GM19238 (cell line): ENCODE measurements around the gene ALDH3B2.
"Not testable (repeated sequence)": the region's sequence is repeated elsewhere in the genome, so short reads cannot be mapped to it uniquely, and the experiment has no call there.

ENCODE experiments used
- DNase-seq: peaks from one replicate; pipeline ENCODE4 v3.0.0; 2011; ENCODE audit warnings: low spot score; ENCODE audit not compliant: insufficient read length

The ALDH3B2 gene

DNA sequence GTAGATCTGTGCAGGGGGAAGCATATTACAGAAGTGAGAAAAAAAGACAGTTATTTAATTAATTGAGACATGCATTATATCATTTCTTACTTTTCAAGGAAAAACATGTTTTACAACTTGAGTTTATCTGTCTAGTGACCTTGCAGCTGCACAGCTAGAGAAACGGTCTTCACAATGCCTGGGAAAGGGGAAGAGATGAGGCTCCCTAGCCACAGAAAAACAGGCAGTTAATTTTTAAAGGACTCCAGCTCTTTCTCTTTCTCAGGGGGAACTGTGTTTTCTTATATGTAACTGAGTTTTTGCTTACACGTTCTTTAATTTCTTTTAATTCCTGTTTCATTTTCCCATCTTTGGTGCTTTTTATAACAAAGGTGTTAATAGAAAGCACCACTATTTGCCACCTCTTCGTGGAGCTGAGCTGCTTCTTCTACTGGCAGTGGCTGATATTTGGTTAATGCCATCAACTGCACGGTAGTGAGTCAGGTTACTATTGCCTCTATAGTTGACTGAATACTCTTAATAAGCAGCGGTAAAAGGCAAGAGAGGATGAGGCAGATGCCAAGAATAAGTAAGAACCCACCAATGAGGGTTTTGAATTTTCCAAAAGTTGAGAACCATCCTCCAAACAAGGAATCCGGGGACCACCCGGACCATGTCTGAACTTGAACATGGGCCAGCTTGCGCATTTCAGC is 11.4 kb upstream of the ALDH3B2 start:
- not testable (repeated sequence) for DNase-seq

DNA sequence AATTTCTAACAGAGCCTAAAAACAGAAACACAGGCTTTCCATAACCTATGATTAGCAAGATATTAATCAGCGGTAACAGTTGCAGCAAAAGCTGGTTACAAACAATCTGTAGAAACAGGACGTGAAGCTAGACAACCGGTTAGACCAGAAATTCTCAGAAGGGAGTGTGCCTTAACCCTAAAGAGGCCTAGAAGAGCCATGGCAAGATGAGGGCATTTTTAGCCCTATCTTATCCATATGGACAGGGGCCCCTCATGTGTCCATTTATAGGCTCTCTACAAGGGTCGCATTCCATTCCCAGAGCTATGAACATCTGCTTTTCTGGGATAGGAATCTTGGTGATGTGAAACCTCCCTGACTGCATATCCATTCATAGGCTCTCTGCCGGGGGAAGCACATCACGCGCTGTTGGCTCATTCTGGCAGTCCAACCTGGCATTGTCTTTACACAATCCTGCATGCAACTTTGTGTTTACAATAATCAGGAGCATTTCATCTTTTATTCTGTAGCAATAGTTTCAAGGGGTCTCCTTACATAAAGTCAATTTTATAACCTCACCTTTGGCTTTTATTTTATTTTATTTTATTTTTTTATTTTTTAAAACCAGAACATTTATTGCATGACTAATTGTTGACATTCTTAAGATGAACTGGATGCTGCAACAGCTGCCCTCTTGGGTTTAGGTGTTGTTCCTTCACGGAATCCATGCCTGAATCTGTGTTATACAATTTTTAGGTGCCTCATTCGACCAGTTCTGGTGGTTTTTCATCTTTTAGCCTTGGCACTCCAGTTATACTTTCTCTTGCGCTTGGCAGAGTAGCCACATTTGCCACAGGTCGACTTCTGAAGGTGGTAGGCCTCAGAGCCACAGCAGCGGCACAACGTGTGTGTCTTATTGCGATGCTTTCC is 8.0 kb upstream of the ALDH3B2 start:
- not testable (repeated sequence) for DNase-seq

GRCh38 chr11:67680696-67681470 is 6.5 kb upstream of the ALDH3B2 start:
- no peak for DNase-seq

DNA sequence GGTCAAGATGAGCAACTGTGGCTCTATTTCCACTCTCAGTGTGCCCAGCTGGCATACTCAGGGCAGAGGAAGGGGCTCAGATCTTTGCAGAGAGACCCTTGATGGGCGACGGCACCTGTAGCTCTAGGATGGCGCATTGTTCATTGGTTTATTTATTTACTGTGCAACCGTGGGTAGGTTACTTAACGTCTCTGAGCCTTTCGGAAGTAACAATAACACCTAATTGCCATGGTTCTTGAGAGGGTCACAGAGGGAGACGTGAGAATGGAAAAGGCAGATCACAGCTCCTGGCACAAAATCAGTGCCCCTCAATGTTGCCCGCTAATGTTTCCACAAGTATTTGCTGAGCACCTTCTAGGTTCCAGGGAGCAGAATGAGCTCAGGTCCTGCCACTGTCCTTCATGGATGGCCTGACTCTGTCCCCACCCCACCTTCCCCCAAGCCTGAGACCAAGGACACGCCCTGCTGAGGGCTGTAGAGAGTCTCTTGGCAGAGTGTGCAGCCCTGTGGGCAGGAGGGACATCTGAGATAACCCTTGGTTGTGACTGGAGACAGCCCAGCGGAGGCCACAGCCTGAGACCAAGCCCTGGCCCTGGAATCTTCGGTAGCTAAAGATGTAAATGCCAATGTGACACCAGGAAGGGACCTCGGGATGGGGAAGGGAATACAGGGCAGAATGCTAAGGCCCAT is 780 bp upstream of the ALDH3B2 start:
- DNase-seq: no peak

GRCh38 chr11:67673902-67674301 is 521 bp downstream of the ALDH3B2 start:
- no peak for DNase-seq

DNA sequence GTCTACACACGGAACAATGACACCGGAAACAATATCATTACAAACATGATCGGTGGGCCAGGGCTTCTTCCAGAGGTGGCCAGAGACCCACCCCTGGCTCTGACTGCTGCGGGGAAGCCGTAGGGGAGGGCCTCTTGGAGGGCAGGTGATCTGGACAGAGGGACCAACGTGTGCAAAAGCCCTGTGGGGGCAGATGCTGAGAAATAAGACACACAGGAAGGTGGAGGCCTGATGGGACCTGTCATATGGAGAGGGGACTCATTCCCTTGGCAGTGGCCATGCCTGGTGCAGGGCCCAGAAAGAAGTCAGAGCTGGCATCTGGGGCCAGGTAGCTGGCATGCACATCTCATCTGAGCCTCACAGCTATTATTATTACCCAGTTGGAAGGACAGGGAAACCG is 1.1 kb downstream of the ALDH3B2 start:
- DNase-seq: no peak

DNA sequence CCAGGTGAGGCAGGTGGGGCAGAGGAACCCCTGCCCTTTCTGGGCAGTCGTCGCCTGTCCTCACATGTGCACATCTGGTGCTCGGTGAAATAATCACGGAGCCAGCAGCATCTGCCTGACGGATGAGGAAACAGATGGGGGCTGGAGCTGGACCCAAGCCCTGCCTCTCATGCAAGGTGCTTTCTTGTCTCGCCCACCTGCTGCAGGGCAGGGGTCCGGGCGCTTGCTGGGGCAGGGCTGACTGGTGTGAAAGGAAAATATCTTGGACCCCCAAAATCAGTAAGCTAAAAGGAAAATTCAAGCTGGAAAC is 3.3 kb downstream of the ALDH3B2 start:
- no peak for DNase-seq

- no peak for DNase-seq
Measured at GRCh38 chr11:67670316-67671210, 3.9 kb downstream of the ALDH3B2 start.

- no peak for DNase-seq
Measured at GRCh38 chr11:67668192-67668551, 6.3 kb downstream of the ALDH3B2 start.

- no peak for DNase-seq
Measured at GRCh38 chr11:67667490-67668191, 6.8 kb downstream of the ALDH3B2 start.

- DNase-seq: no peak
Measured at GRCh38 chr11:67666676-67667489, 7.5 kb downstream of the ALDH3B2 start.

GRCh38 chr11:67666303-67666645 is 8.1 kb downstream of the ALDH3B2 start:
- no peak for DNase-seq

- DNase-seq: no peak
Measured at GRCh38 chr11:67665541-67666302, 8.7 kb downstream of the ALDH3B2 start.

DNA sequence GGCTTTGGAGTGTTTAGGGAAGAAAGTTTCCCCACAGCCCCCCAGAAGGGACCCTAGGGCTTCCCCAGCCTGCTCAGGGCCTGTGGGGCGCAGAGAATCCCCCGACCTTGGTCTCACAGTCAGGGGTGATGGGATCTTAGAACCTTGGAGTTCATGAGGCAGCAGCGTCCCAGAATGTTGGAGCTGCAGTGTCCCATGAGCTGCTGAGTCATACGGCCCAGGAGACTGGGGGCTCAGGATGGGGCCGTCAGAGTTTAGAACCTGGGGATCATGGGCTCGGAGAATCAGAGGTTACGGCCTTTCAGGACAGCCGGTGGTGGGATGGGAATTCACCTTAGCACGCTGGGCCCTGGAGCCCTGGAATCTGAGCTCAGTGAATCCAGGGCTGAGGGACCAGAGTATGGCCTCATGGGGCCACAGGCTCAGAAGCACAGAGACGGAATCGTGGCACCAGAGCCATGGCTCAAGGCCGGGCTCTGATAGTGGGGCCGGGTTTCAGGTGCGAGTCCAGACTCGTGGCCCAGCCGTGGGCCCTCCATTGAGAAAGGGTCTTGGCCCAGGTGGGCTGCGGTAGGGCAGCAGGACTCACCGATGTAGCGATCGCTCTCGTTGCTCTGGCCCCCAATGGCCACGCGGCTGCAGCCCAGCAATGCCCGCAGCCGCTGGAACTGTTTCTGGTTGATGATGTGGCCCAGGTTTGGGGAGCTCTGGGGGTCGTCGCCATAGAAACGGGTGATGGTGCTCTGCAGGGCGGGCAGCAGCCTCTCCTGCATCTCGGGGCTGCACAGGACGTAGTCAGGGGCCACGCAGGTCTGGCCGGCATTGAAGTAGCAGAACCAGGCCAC is 9.5 kb downstream of the ALDH3B2 start:
- DNase-seq: no peak

- no peak for DNase-seq
Measured at GRCh38 chr11:67664213-67664585, 10.2 kb downstream of the ALDH3B2 start.

GRCh38 chr11:67663532-67664212 is 10.8 kb downstream of the ALDH3B2 start:
- DNase-seq: no peak
